Measurements from ENCODE around the gene MCMBP. TPM values are rescaled to one million over a fixed set of nuclear protein-coding genes. Genes with fewer than 3 reads are reported as not detected.

The MCMBP gene
- total and polyA plus RNA-seq, 8 donors: 7.5 to 22.8 (median 16.0) TPM

DNA sequence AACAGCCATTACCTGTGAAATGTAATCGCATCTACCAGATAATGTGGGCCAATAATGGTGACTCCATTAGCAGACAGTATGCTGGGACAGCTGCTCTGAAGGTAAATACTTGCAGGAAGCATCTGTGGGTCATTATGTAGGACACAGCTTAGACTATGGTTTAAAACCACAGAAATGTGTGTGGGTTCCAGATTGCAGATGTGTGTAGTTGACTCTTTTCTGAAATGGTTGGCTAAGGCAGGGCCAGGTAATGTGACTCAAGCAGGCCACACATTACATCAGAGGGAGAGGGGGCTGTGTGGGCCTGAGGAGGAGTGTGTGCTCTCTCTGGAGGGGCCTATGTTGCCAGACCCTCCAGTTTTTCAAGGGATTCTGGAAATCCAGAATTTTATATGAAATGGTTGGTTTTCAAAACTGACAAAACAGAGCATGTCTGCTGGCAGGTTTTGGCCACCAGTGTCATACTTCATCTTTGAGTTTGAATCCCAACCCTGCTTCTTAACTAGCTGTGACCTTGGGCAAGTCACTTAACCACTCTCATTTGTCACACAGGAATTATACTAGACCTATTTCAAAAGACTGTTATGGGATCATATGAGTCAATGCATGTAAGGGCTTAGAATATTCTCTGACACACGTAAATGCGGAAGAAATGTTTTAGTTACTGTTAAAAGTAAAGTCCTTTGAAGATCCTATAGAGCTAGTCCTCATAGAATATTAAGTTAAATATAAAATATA is 64.5 kb downstream of the MCMBP start:
- Histone ChIP-seq H3K4me3 (no peak overlapping the region), H3K36me3 (no peaks in the 10 kb centered on the region), H3K4me1 (peaks cover 0 to 6% (median 0%) of the 10 kb centered on the region in 3 donors), H3K27ac (no peak overlapping the region), H3K27me3 (no peaks in the 10 kb centered on the region), H3K9me3 (no peaks in the 10 kb centered on the region)
- no peak for TF ChIP-seq CTCF (IDR thresholded peaks at IDR 0.05)
- DNase-seq (no peak), ATAC-seq (peak in 1 of 4 donors; percentile 29), FAIRE-seq (no peak)
- 97% methylated on average over 3 of the region's 3 CpGs for WGBS, 2 donors
- intact Hi-C loops (cut with DNase I): no loop called here

GRCh38 chr10:119806334-119807130 is 66.1 kb downstream of the MCMBP start:
- Histone ChIP-seq H3K27ac (no peak overlapping the region), H3K4me1 (no peaks in the 10 kb centered on the region), H3K36me3 (no peaks in the 10 kb centered on the region), H3K9me3 (no peaks in the 10 kb centered on the region), H3K27me3 (no peaks in the 10 kb centered on the region), H3K4me3 (no peak overlapping the region)
- DNase-seq (no peak), FAIRE-seq (no peak), ATAC-seq (no peak)
- WGBS, 2 donors: 95 to 97% methylated on average over 11 of the region's 11 CpGs
- no peak for TF ChIP-seq CTCF (IDR thresholded peaks at IDR 0.05)
- intact Hi-C loops (cut with DNase I): no loop called here

- no peak for ATAC-seq
- no peak for TF ChIP-seq CTCF (IDR thresholded peaks at IDR 0.05)
- Histone ChIP-seq H3K36me3 (no peaks in the 10 kb centered on the region), H3K4me3 (no peak overlapping the region), H3K27ac (no peak overlapping the region), H3K9me3 (no peaks in the 10 kb centered on the region), H3K4me1 (no peaks in the 10 kb centered on the region), H3K27me3 (no peaks in the 10 kb centered on the region)
- no peak for DNase-seq
- no peak for FAIRE-seq
- intact Hi-C loops (cut with DNase I): no loop called here
- 76 to 77% methylated on average over 5 of the region's 5 CpGs for WGBS, 2 donors
These were observed 66.9 kb downstream of the MCMBP start for GRCh38 chr10:119805702-119806230.

- Histone ChIP-seq H3K4me1 (no peaks in the 10 kb centered on the region), H3K4me3 (no peak overlapping the region), H3K27me3 (no peaks in the 10 kb centered on the region), H3K27ac (no peak overlapping the region), H3K9me3 (no peaks in the 10 kb centered on the region), H3K36me3 (no peaks in the 10 kb centered on the region)
- intact Hi-C loops (cut with DNase I): no loop called here
- WGBS, 2 donors: 88 to 94% methylated on average over 1 of the region's 1 CpG
- DNase-seq (no peak), ATAC-seq (no peak), FAIRE-seq (no peak)
- no peak for TF ChIP-seq CTCF (IDR thresholded peaks at IDR 0.05)
These were observed 69.4 kb downstream of the MCMBP start for GRCh38 chr10:119803264-119803663.
